SK-N-SH treated with all-trans-retinoic acid at 6 μM for 48 hours (cell line): ENCODE data around the gene FOXI2.

Experiments
- CSDC2 ChIP-seq: fragments of 250-450 bp; sonication (Bioruptor Pico); IDR thresholded peaks from 2 replicates; pipeline ENCODE4 v1.5.0; 2020; ENCODE audit warnings: mild to moderate bottlenecking, moderate library complexity
- CSRNP3 ChIP-seq: fragments of 250-450 bp; sonication (Bioruptor Pico); IDR thresholded peaks from 2 replicates; pipeline ENCODE4 v1.5.1; 2021; ENCODE audit warnings: mild to moderate bottlenecking, moderate library complexity

DNA sequence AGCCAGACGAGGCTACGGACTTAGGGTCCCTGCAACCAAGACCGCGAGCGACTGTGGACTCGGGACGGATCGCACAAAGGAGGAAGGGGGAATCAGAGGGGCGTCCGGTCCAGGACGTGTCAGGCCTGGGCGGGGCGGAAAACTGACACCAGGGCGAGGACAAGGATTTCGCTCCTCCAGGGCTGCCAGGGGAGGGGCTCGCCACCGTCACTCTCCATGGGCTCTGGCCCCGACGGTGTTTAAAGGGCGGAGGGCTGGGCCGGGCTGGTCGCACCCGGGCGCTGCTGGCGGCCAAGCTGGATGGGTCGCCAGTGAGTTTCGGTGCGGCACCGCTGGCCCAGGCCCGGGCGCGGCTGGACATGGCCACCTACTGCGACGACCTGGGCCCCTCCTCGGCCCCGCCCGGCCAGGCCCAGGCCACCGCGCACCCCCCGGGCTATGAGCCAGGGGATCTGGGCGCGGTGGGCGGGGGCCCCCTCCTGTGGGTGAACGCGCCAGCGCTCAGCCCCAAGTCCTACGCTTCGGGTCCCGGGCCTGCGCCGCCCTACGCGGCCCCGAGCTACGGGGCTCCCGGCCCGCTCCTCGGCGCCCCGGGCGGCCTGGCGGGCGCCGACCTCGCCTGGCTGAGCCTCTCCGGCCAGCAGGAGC lies at the start of gene FOXI2:
- TF ChIP-seq CSDC2 (CRISPR knock-in tag) (no peak), CSRNP3 (no peak)
